ENCODE measurements around the gene NIPSNAP2.
"Not testable (repeated sequence)": the region's sequence is repeated elsewhere in the genome, so short reads cannot be mapped to it uniquely, and the experiment has no call there.

Gene NIPSNAP2

DNA sequence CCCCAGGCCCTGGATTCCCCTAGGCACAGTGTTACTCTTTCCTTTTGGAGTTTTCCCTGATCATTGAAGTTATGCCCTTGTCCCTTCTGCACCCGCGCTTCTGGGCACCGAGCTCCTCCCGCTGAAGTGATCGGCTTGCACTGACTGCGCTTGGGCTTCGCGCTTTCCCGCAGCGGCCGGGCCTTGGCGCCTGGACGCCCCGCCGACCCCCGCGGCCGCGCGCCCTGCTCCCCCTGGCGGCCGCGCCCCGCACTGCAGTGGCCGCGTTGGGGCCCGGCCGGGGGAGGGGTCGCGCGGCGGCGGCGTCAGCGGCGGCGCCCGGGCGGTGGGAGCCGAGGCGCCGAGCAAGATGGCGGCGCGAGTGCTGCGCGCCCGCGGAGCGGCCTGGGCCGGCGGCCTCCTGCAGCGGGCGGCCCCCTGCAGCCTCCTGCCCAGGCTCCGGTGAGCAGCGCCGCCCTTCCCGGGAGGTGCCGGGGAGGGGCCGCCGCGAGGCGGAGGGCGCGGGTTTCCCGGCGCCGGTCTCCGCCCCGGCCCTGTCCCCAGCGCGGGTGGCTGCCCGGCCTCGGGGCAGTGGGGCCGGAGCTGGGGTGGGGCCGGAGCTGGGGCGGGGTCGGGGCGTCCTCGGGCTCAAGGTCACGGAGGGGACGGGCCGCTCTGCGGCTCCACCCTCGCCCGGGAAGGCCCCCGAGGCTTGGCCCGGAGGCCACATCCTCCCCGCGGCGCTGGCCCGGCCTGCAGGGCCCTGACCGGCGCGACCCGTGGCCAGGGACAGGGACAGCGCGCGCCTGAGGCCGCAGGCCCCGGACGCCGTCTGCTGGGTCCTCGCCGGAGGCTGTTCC, at the start of gene NIPSNAP2:
Gene NIPSNAP2, plus strand, starts transcription at position 325 of the 839 bp plus-strand sequence. Its CDS starts 25 bp downstream, at position 350.
- peak; percentile 21 for DNase-seq

DNA sequence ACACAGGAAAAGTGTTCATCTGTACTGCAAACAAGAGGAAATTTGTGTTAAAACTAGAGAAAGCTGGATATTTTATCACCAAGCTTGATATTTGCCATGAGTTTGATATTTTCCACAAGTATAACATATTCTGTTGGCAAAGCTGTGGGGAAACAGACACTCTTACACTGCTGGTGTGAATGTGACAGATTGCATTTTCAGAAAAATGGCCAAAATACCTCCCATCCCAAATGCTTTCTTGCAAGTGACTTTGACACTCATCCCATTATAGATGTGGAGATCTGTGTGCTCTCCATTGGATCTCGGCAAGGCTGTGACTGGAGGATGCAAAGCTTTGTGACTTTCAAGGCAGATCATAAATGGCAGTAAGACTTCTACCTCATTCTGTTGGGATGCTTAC, 46.6 kb upstream of the NIPSNAP2 start:
- no peak for DNase-seq

DNA sequence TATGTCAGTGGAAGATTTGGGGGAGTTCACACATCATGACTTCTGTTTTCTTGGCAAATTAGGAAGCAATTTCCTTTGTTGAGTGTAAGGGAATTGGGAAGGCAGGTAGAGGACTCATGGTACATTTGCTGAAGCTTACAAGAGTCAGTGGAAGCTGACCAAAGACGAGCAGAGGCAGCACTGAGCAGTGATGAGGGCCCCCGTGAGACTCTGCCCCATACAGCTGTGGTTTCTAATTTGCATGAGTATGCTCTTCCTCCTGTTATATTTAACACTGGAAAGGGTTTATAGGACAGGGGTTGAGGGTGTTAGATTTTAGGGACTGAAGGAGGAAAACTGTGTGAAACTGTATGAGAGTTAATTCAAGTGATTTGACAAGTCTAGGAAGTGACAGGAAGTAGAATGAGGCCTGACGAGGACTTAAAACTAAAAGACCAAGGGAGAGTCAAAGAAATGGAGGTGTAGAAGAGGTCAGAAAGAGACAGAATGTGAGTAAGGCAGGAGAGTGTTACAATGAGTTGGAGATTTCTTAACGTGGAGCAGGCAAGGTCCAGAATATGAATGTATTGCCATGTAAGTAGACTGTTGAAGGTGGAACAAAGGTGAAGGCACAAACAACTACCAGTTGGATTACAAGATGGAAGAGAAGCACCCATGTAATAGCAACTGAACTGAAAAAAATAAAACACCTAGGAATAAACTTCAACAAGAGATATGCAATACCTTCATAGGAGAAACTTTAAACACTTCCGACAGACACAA, 36.2 kb upstream of the NIPSNAP2 start:
- no peak for DNase-seq

DNA sequence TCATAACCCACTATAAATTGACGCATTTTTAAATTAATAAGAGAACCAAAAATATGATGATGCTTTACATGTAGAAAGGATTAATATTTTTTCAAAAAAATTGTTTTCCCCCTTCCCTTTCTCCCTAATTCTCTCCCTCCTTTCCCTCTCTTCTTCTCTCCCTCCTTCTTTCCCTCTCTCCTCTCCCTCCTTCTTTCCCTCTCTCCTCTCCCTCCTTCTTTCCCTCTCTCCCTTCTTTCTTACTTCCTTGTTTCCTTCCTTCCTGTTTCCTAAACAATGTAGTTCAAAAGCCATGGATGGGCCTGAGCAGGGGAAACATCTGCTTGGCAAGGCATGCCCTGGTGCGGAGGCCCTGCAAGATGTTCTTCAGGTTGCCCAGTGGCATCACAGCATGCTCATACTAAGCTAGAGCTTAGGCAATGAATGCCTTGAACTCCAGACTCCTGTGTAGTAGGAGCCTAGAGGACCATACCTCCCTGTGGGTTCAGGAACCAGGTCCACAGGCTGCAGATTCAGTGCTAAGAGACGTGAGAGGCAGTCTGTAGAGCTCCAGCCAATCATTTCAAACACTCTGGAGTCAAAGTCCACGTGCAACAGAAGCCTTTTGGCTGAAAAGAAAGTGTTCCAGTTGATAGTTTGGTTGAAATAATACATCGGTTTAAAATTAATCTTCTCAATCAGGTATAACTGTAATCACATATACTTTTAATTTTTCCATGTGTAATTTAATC, 32.8 kb upstream of the NIPSNAP2 start:
- DNase-seq, result no peak

DNA sequence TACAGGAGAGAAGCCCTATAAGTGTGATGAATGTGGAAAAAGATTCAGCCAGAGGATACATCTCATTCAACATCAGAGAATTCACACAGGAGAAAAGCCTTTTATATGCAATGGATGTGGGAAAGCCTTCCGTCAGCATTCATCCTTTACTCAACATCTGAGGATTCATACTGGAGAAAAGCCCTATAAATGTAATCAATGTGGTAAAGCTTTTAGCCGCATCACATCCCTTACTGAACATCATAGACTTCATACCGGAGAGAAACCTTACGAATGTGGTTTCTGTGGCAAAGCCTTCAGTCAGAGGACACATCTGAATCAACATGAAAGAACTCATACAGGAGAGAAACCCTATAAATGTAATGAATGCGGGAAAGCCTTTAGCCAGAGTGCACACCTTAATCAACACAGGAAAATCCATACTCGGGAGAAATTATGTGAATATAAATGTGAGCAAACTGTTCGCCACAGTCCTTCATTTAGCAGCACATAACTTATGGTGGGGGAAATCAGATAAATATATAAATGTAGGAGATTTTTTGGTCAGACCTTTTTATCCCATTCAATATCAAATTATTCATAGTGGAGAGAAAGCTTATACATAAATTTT, 24.8 kb upstream of the NIPSNAP2 start:
- no peak for DNase-seq

DNA sequence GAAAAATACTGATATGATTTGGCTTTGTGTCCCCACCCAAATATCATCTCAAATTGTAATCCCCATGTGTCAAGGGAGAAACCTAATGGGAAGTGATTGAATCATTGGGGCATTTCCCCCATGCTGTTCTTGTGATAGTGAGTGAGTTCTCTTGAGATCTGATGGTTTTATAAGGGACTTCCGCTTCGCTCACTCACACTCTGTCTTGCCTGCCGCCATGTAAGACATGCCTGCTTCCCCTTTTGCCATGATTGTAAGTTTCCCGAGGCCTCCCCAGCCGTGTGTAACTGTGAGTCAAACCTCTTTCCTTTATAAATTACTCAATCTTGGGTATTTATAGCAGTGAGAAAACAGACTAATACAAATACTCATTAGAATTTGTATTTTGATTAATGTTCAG, 17.8 kb upstream of the NIPSNAP2 start:
- no peak for DNase-seq

DNA sequence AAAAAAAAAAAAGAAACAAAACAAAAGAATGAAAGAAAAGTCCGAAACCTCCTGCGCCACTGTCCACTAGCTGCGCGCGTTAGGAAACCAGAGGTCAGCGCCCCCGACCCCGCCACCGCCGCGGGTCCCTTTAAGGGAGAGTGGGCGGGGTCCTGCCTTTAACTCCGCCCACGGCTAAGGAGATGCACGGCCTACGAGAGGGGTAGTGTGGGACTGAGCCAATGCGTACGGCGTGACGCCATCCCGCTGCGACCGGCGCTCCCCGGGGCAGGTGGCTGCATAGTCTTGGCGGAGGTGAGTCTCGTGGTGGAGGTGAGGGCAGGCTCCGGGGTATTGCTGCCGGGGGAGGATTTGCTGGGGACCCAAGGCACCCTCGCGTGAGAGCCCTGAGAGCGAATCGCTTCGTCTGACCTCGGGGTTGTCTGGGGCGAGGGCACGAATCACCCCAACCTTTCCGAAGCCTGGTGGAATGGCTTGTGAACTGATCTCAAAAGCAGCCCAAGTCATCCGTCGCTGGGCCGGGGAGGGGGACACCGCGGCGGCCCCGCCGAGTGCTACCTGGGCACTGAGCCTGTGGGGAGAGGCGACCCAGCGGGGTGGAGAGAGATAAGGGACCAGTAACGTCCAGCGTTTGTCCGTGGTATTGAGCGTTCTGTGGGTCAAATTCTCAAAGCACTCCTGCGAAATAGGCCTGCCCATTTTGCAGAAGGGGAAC, 12.6 kb upstream of the NIPSNAP2 start, which contains the start of gene MRPS17:
Gene MRPS17, plus strand, starts transcription at position 241 of the 715 bp plus-strand sequence. CDS start 1,319 bp downstream, outside the sequence.
- peak; percentile 70 for DNase-seq

DNA sequence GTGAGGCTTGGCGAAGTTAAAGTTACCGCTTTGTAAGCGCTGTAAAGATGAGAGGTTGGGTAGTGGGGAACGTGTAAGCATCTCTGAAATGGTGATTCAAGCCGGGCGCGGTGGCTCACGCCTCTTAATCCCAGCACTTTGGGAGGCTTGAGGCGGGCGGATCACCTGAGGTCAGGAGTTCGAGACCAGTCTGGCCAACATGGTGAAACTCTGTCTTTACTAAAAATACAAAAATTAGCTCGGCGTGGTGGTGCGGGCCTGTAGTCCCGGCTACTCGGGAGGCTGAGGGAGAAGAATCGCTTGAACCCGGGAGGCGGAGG, 12.1 kb upstream of the NIPSNAP2 start:
- not testable (repeated sequence) for DNase-seq

DNA sequence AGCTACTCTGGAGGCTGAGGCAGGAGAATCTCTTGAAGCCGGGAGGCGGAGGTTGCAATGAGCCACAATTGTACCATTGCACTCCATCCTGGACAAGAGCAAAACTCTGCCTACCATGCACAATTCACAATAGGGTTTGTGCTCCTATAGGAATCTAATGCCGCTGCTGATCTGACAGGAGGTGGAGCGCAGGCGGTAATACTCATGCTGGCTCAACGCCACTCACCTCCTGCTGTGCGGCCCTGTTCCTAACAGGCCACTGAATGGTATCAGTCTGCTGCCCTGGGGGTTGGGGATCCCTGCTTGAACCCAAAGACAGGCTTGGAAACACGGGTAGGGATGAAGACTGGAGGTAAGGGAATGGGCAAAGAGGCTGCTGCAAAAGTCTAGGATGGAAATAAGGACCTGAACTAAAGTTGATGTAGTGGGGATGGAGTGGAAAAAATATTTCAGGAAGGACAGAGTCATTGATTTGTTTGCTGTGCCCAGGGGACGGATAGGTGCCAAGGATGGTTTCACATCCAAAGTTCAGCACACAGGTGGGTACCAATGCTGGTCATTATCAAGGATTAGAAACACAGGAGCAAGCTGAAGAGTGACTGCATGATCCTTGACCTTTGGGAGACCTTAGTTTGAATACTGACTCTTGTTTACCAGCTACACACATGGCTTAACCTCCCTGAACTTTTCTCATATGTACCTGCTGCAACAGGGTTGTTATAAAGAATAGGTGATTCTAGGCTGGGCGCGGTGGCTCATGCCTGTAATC, 10.5 kb upstream of the NIPSNAP2 start:
- DNase-seq, result no peak

DNA sequence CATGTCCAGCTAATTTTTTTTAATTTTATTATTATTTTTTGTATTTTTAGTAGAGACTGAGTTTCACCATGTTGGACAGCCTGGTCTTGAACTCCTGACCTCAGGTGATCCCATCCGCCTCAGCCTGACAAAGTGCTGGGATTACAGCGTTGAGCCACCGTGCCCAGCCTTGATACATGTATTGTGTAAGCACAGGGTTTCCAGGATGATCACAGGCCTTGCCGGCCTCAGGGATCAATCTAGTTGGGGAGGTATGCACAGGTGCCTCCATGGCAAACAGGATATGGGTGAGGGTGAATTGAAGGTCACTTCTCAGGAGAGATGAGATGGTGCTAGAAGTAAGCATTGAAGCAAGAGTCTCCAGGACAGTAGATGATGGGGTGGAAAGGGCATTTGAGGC, 7.2 kb upstream of the NIPSNAP2 start:
- DNase-seq, result no peak

DNA sequence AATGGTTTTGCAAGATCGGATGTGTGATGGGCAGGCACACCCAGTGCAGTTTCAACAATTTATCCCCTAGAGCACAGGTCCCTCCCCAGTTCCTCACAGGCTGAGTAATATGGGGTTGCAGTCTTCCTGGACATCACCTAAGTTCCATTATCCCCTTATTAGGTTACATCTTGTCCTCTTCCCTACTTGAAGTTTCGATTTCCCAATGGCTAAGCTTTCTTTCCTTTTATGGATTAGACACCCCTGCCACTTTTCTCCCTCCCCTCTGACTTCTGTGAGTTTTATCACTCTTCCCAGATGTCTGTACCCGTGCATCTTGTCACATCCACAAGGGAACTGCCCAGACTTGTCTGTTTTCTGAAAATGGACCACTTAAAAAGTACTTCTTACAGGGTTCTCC, 2.4 kb upstream of the NIPSNAP2 start:
- no peak for DNase-seq

DNA sequence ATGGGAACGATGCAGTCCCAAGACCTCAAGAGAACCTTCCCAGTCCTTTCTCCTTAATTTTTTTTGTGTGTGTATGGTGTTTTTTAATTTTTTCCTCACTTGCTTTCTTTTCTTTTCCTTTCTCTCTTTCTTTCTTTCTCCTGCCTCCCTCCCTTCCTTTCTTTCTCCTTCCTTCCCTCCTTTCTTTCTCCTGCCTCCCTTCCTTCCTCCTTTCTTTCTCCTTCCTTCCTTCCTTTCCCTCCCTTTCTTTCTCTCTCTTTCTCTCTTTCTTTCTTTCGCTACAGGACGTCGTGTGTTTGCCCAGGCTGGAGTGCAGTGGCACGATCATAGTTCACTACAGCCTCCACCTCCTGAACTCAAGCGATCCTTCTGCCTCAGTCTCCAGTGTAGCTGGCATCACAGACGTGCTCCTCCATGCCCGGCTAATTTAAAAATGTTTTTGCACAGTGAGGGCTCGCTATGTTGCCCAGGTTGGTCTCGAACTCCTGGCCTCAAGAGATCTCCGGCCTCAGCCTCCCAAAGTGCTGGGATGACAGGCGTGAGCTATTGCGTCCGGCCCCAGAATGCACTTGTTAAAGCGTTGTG, 709 bp upstream of the NIPSNAP2 start:
- no peak for DNase-seq

DNA sequence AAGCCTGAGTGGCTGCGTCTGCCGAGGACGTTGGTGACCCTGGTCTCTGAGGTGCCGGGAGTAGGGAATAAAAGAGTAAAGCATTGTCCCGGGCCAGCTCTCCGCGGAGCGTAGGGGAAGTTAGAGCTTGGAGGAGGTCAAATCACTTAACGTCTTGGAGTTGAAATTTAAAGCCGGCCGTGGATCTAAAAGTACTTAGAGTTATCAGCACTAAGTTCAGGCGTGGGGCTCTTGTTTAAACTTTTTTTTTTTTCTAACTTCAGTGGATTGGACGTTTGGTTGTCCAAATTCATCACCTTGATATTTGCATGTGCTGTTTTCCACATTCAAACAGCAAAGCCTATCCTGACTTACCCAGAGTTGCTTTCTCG, 700 bp downstream of the NIPSNAP2 start:
- DNase-seq, result peak; percentile 2

DNA sequence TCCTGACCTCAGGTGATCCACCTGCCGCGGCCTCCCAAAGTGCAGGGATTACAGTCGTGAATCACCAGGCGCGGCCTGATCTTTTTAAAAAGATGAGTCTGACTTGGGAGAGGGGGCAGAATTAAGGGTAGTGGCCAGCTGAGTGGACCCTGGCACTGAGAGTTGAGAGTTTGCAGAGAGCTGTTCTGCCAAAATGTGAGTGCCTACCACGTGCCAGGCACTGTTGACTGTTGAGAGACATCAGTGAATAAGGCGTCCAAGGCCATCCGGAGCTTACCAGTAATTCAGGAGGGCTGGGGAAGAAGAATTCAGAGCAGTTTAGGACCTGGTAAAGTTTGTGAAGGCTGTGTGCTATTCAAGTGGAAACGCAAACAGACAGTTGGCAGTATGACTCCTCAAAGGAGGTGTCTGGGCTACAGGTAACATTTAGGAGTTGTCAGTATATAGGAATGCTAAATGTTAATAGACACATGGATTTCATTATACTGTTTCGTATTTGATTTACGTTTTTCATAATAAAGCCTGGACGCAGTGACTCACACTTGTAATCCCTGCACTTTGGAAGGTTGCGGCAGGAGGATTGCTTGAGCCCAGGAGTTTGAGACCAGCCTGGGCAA, 1.5 kb downstream of the NIPSNAP2 start:
- no peak for DNase-seq

DNA sequence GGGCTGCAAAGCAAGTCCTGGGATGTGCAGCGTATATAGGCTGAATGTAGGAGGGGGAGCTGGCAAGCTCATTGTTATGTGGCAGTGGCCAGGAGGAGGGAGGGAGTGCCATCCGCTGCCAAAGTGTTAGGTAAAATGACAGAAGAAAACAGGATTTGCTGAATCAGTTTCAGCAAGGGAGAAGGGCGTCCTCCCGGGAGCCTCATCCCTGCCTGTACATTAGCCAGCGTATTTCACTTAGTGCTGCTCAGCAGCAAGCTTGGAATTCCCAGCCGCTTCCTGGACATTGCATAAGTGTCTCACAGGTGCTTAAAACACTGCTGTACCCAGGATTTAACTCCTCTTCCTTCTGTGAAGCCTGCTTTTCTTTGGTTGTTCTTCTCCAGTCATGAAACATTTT, 2.5 kb downstream of the NIPSNAP2 start:
- DNase-seq, result no peak

DNA sequence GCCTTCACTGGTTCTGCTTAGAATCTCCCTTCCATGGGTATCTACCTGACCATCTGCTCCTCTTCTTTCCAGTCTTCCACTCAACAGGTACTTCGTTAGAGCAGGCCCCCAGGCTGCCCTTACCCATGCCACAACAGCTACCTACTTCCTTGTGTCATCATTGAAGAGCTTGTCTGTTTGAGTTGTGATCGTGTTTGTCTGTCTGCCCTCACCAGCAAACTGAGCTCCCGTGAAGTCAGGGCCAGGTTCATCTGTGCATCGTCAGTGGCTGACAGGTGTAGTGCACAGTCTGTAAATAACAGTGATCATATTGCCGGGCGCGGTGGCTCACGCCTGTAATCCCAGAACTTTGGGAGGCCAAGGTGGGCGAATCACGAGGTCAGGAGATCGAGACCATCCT, 5.0 kb downstream of the NIPSNAP2 start:
- no peak for DNase-seq

DNA sequence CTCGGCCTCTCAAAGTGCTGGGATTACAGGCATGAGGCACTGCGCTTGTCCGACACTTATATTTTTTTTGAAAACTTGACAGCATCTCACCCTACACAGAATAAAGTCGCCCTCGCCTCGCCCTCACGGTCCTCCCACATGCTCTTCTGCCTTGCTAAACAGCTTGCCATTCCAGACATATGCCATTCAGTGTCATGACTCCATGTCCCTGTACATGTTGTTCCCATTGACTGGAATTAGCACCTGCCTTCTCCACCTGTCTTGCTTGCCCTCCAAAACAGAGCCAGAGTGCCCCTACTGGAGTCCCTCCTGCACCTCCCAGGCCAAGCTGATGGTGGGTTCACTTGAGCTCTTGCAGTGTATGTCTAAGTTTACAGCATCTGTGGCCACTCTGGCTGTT, 6.2 kb downstream of the NIPSNAP2 start:
- DNase-seq, result no peak

DNA sequence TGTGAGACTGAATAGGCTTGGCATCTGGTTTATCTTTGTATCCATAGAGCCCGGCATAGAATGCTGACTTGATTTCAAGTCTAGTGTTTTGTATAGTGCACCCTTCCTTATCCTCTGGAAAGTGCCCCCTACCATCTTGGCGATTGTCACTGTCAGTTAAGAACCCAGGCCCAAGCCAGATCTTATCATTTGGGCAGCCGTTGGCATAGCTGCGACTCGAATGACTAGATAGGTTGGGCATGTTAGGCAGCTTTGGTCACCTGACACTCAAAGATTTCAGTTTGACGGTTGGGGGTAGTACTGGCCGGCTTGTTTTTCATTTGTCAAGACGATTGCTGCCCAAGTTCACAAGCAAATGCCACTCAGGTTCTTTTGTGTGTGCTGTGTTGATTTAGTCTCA, 6.6 kb downstream of the NIPSNAP2 start:
- DNase-seq, result no peak

DNA sequence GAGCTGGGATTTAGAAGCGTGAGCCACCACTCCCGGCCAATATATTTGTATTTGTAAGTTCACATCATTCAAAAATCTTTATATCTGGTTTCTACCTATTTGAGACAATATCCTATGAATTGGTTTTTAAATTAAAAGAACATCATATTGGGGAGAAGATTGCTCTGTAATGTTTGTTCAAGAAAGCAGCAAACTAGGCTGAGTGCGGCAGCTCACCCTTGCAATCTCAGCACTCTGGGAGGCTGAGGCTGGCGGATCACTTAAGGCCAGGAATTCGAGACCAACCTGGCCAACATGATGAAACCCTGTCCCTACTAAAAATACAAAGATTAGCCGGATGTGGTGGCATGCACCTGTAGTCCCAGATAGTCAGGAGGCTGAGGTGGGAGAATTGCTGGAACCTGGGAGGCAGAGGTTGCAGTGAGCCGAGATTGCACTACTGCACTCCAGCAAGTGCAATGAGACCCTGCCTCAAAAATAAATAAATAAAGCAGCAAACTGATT, 9.4 kb downstream of the NIPSNAP2 start:
- no peak for DNase-seq

DNA sequence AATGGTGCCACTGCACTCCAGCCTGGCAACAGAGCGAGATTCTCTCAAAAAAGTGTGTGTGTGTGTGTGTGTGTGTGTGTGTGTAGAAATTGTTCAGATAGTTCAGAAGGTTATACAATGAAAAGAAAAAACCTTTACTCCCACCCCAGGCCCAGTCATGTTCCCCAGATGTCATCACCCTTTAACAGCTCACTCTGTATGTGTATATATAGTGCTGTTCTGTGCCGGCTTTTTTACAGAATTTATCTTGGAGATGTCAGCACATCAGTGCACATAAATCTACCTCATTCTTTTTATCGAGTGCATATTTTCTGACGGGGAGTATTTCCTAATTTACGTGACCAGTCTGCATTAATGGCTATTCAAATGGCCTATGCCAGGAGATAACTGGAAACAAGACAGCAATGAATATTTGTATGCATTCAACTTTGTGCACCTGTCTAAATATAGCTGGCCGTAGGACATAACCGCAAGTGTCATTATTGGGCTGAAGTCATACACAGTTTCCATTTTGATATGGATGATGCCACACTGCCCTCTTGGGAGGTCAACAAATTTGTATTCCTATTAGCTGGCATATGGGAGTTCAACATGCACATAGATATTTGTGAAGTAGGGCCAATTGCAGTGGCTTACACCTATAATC, 11.7 kb downstream of the NIPSNAP2 start:
- no peak for DNase-seq

Data from NCI-H2227 treated with DMSO at 0.1 percent for 48 hours (cell line).